GDM1 (cell line): ENCODE data around the gene AGPAT4.
"Not testable (repeated sequence)": the region's sequence is repeated elsewhere in the genome, so short reads cannot be mapped to it uniquely, and the experiment has no call there.

Experiments
- DNase-seq: peaks from one replicate; lab custom pipeline; 2025; lab: John Stamatoyannopoulos, UW

AGPAT4 gene

DNA sequence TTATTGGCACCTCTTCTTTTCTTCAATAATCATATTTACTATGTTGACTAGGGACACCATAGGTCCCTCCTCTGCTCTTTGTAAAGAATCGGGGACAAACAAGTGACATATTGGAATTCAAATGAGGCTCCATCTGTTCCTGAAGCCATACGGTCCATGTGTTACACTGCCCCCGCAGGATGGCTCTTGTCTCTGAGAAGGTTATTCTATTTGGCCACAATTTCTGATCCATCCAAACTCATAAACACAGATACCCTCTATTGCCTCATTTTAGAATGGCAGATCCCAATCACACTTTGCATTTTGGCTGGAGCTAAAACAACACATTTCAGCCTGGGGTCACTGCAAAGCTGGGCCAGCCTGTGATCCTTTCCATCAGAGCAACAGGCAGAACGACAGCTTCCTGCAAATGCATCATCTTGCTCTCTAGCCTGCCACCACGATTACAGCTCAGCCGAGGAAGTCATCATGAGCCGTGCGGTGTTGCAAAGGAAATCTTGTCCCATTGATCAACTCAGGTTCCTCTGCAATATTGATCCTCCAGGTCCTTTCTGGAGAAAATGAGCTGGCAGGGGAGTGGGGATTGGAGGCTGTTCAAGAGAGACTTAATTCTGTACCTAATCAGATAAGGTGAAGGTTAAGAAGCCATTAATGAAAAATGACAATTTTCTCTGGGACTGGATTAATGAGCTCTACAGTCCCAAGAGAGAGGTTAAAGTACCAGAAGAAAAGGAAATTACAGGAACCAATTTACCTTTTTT is 73.1 kb downstream of the AGPAT4 start:
- DNase-seq, result no peak

DNA sequence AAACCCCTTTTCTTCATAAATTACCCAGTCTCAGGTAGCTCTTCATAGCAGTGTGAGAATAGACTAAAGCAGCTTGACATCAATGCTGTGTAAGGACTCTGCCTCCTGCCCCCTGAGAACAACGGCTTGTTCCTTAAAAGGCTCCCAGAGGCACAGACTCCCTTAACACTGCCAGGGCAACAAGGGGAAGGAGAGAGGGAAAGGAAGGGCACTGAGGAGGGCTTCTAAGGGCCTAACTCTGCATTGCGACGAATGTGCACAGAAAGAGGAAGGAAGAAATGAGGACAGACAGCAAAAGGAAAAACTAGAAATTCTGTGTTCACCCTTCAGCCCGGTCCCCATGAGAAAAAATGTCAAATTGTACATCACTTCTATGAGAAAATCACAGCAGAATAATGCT is 74.0 kb downstream of the AGPAT4 start:
- peak; percentile 43 for DNase-seq

GRCh38 chr6:161198783-161199460 is 74.9 kb downstream of the AGPAT4 start:
- DNase-seq, result no peak

- DNase-seq, result no peak
Measured at GRCh38 chr6:161198176-161198575, 75.7 kb downstream of the AGPAT4 start.

DNA sequence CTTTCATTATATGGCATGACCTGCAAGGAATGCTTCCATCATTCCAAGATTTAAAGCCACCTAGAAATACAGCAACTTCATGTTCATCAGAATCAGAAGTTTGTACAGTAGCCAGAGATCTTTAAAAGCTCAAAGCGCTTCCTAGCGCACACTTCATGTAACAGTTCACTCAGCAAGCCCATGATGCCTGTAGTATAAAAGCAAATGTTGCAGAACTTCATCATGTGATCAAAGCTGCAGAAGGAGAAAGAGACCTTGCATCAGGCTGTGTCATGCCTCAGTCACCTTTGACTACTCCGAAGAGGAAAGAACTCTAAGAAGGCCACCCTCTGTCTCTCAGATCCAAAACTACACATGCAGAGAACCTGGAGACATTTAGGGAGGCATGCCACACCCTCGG is 78.5 kb downstream of the AGPAT4 start:
- no peak for DNase-seq

DNA sequence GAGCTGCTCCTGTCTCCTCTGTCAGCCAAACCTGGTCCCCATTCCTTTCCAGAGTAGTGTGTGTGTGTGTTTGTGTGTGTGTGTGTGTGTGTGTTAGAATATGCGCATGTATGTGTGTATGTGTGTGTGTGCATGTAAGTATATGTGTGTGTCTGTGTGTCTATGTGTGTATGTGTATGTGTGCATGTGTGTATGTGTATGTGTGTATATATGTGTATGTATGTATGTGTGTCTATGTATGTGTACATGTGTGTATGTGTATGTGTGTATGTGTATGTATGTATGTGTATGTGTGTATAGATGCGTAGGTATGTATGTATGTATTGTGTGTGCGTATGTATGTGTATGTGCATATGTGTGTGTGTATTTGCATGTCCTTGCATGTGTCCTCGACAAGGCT is 79.5 kb downstream of the AGPAT4 start:
- DNase-seq, result no peak

GRCh38 chr6:161192636-161193411 is 81.0 kb downstream of the AGPAT4 start:
- no peak for DNase-seq

GRCh38 chr6:161191671-161192070 is 82.2 kb downstream of the AGPAT4 start:
- no peak for DNase-seq

GRCh38 chr6:161191007-161191406 is 82.9 kb downstream of the AGPAT4 start:
- DNase-seq, result no peak

GRCh38 chr6:161189891-161190290 is 84.0 kb downstream of the AGPAT4 start:
- no peak for DNase-seq

- no peak for DNase-seq
Measured at GRCh38 chr6:161188547-161189465, 85.1 kb downstream of the AGPAT4 start.

DNA sequence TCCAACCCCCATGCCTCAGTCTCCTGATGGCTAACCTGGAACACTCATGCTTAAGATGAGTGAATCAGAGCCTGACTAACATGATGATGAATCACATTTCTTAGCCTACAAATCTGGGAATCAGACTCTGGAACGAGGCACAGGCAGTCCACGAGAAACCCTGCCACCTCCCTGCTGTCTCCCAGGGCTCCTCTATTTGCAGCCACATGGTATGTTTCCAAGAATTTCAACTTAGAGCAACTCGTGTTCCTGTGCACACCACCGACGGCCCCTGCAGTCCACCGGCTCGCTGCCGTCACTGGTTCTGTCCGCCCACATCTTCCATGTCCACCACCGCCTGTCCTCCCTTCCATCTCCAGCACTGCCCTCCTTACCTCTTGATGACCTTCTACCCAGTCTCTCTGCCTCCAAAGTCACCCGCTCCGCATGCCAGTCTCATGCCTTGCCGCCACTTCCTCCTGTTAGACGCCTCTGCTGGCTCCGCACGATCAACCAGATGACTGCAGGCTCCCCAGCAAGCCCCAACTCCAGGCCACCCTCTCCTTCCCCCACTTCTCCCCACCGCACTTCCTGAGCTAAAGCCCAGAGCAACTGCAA is 87.6 kb downstream of the AGPAT4 start:
- DNase-seq, result no peak

GRCh38 chr6:161181121-161181520 is 92.7 kb downstream of the AGPAT4 start:
- no peak for DNase-seq

- DNase-seq, result not testable (repeated sequence)
Measured at GRCh38 chr6:161178155-161178554, 95.7 kb downstream of the AGPAT4 start.

- DNase-seq, result not testable (repeated sequence)
Measured at GRCh38 chr6:161176428-161176827, 97.4 kb downstream of the AGPAT4 start.

- not testable (repeated sequence) for DNase-seq
Measured at GRCh38 chr6:161172769-161173168, 101.1 kb downstream of the AGPAT4 start.

GRCh38 chr6:161171207-161171606 is 102.7 kb downstream of the AGPAT4 start:
- DNase-seq, result no peak

GRCh38 chr6:161169696-161170095 is 104.2 kb downstream of the AGPAT4 start:
- DNase-seq, result no peak

- no peak for DNase-seq
Measured at GRCh38 chr6:161169035-161169434, 104.8 kb downstream of the AGPAT4 start.

DNA sequence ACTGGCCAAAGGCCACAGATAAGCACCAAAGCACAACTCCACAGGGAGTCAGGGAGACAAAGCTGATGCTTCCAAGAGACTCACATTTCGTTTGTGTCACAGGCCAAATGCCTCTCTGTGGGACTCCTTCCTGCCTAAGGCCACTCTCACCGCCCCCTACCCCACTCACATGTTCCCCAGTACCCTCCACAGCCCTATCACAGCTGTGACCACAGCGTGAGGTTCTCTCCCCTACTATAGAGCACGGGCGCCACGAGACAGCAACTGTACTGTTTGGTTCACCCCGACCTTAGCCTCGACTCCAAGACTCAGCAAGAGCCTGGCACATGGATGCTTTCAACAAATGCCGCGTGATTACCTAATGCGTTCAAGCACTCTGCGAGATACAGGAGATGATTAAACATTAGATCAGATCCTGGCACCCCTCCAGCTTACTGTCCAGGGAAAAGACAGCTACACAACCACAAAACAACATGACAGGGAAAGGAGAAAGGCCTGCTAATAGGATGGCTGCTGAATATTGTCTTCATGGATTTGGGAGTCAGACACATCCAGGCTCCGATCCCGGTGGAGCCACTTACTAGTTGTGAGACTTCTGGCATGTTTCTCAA is 105.5 kb downstream of the AGPAT4 start:
- no peak for DNase-seq

- no peak for DNase-seq
Measured at GRCh38 chr6:161166677-161167076, 107.2 kb downstream of the AGPAT4 start.
